ENCODE results near the gene RAPGEF5. TPM values are rescaled to one million over a fixed set of nuclear protein-coding genes. Genes with fewer than 3 reads are reported as not detected.
A peak's percentile ranks its signal among the peaks of the same experiment; 100 is the strongest.

Gene RAPGEF5
- total RNA-seq, 1 experiment from 2014 or later, result 13.3 TPM

- Histone ChIP-seq H3K79me2 (ENCODE audit: insufficient read depth, low read length) (peaks cover 3% of the 10 kb centered on the region; the same call in 1 of the 2 replicates), H3K27ac (ENCODE audit: insufficient read length, low read depth, low read length) (no peak overlapping the region), H3K4me1 (ENCODE audit: insufficient read depth, low read length) (peaks cover 5% of the 10 kb centered on the region; the same call in 1 of the 2 replicates), H2BK15ac (ENCODE audit: low read depth, low read length) (no peak overlapping the region), H4K20me1 (ENCODE audit: control insufficient read depth, insufficient read depth, insufficient read length) (no peaks in the 10 kb centered on the region), H3K56ac (ENCODE audit: insufficient read length, low read depth, low read length) (no peak overlapping the region), H3T11ph (ENCODE audit: low read length) (no peak overlapping the region), H3K4ac (ENCODE audit: low read depth, low read length) (no peak overlapping the region), H3K27me3 (ENCODE audit: insufficient read depth, low read length) (no peaks in the 10 kb centered on the region; the same call in 1 of the 2 replicates), H4K5ac (ENCODE audit: insufficient read length, low read depth, low read length) (no peak overlapping the region), H2BK120ac (ENCODE audit: low read depth, low read length, poor library complexity, severe bottlenecking) (no peak overlapping the region), H3K79me1 (ENCODE audit: insufficient read depth, low read depth, low read length, poor library complexity, severe bottlenecking) (no peaks in the 10 kb centered on the region), H3K18ac (ENCODE audit: insufficient read length, low read depth, low read length) (no peak overlapping the region), H2AFZ (ENCODE audit: low read length) (no peak overlapping the region), H3K9ac (ENCODE audit: extremely low read depth, insufficient read length, low read length) (no peak overlapping the region), H2BK5ac (ENCODE audit: insufficient read length, low read length) (no peak overlapping the region), H3K14ac (ENCODE audit: insufficient read depth, low read length) (no peak overlapping the region), H2AK5ac (ENCODE audit: insufficient read length, low read length) (no peak overlapping the region), H4K8ac (replicated peaks; ENCODE audit: insufficient read length, low read depth, low read length) (no peak overlapping the region), H3K23me2 (ENCODE audit: insufficient read length, low read depth, low read length, poor library complexity, severe bottlenecking) (no peaks in the 10 kb centered on the region), H2BK20ac (ENCODE audit: low read depth, low read length, poor library complexity, severe bottlenecking) (no peak overlapping the region), H4K91ac (ENCODE audit: insufficient read length, low read depth, low read length) (no peak overlapping the region), H3K4me2 (ENCODE audit: insufficient read depth, insufficient read length, low read length) (no peak overlapping the region), H3K9me3 (ENCODE audit: control insufficient read depth, low read depth, low read length) (no peaks in the 10 kb centered on the region), H2BK12ac (ENCODE audit: insufficient read length, low read depth, low read length) (no peak overlapping the region), H3K23ac (ENCODE audit: insufficient read length, low read depth, low read length) (no peak overlapping the region)
- no peak for DNase-seq
- Mint-ChIP-seq H3K36me3 (ENCODE audit: insufficient read depth in 1 of 3, low read depth in 3 of 3) (peaks cover 0 to 2% (median 2%) of the 10 kb centered on the region in 3 experiments; a peak in 3 of 7 replicates), H3K27me3 (ENCODE audit: low read depth) (no peaks in the 10 kb centered on the region), H3K4me3 (no peak overlapping the region), H3K9me3 (no peaks in the 10 kb centered on the region), H3K27ac (peak overlapping the region in 2 of 3 experiments; percentile 0 to 66; a peak in 2 of 7 replicates), H3K4me1 (peaks cover 25 to 32% of the 10 kb centered on the region in 2 experiments)
- no CpG with 5 or more reads among the region's 2 CpGs for WGBS (ENCODE audit: extremely low coverage, insufficient read length, low lambda C conversion rate)
- no peak for TF ChIP-seq CTCF (conservative IDR thresholded peaks at IDR 0.05)
Measured at GRCh38 chr7:22320416-22320815, 36.5 kb downstream of the RAPGEF5 start.

Data from H9 (cell line).